Mesothelial cell of epicardium (in vitro differentiated cells): ENCODE measurements around the gene HM13. TPM values are rescaled to one million over a fixed set of nuclear protein-coding genes. Genes with fewer than 3 reads are reported as not detected.
"Not testable (repeated sequence)": the region's sequence is repeated elsewhere in the genome, so short reads cannot be mapped to it uniquely, and the experiment has no call there.

Experiments
- DNase-seq, 2 experiments: peaks; one replicate each; pipeline ENCODE4 v3.0.0; 2021; ENCODE audit warnings: low spot score in 2 of 2; ENCODE audit not compliant: unreplicated experiment in 2 of 2
- H3K27ac Mint-ChIP-seq: 2 replicates; pipeline ENCODE4 v1.8.0; 2021; ENCODE audit warnings: mixed read lengths
- H3K27me3 Mint-ChIP-seq: 2 replicates; pipeline ENCODE4 v1.8.0; 2021; ENCODE audit warnings: low read depth, mixed read lengths
- H3K36me3 Mint-ChIP-seq: 2 replicates; pipeline ENCODE4 v1.8.0; 2021; ENCODE audit warnings: mixed read lengths
- H3K4me1 Mint-ChIP-seq: 2 replicates; pipeline ENCODE4 v1.8.0; 2021; ENCODE audit warnings: mixed read lengths
- H3K4me3 Mint-ChIP-seq: 2 replicates; pipeline ENCODE4 v1.8.0; 2021; ENCODE audit warnings: mild to moderate bottlenecking, moderate library complexity, mixed read lengths
- H3K9me3 Mint-ChIP-seq: 2 replicates; pipeline ENCODE4 v1.8.0; 2021; ENCODE audit warnings: mixed read lengths
- CTCF ChIP-seq: fragments of 200-600 bp; sonication (generic); IDR thresholded peaks from one replicate; pipeline ENCODE4 v1.5.0; 2021; ENCODE audit warnings: antibody characterized with exemption; ENCODE audit not compliant: unreplicated experiment
- total RNA-seq: library from RNA; stranded (reverse); gene quantifications from 3 replicates; pipeline ENCODE4 v1.2.1, GENCODE V29; 2021

Gene HM13
- total RNA-seq, 1 donor from 2014 or later, result 140 TPM

- no peaks in the 10 kb centered on the region for H3K27me3 Mint-ChIP-seq
- no peaks in the 10 kb centered on the region for H3K9me3 Mint-ChIP-seq
- DNase-seq, result peak in 1 of 2 experiments; percentile 51
- TF ChIP-seq CTCF, result no peak
- H3K4me3 Mint-ChIP-seq, result peak overlapping the region; percentile 54
- peak overlapping the region; percentile 99 for H3K27ac Mint-ChIP-seq
- peaks cover 61% of the 10 kb centered on the region for H3K4me1 Mint-ChIP-seq
- H3K36me3 Mint-ChIP-seq, result no peaks in the 10 kb centered on the region
Measured at GRCh38 chr20:31572042-31572700, 57.9 kb downstream of the HM13 start.

GRCh38 chr20:31572701-31573554, 58.7 kb downstream of the HM13 start:
- no peak for TF ChIP-seq CTCF
- Mint-ChIP-seq H3K36me3 (peaks cover 2% of the 10 kb centered on the region), H3K4me1 (peaks cover 59% of the 10 kb centered on the region), H3K9me3 (no peaks in the 10 kb centered on the region), H3K27ac (peak overlapping the region; percentile 99), H3K27me3 (no peaks in the 10 kb centered on the region), H3K4me3 (peak overlapping the region; percentile 68)
- DNase-seq, result peak; percentile 95 to 96

GRCh38 chr20:31573555-31574321, 59.5 kb downstream of the HM13 start:
- Mint-ChIP-seq H3K4me3 (peak overlapping the region; percentile 68), H3K4me1 (peaks cover 53% of the 10 kb centered on the region), H3K27ac (peak overlapping the region; percentile 99), H3K27me3 (no peaks in the 10 kb centered on the region), H3K36me3 (peaks cover 2% of the 10 kb centered on the region), H3K9me3 (no peaks in the 10 kb centered on the region)
- TF ChIP-seq CTCF, result no peak
- no peak for DNase-seq

- Mint-ChIP-seq H3K4me1 (peaks cover 44% of the 10 kb centered on the region), H3K27ac (peak overlapping the region; percentile 16)
- not testable (repeated sequence) for H3K4me3 Mint-ChIP-seq, H3K9me3 Mint-ChIP-seq, DNase-seq, H3K27me3 Mint-ChIP-seq, H3K36me3 Mint-ChIP-seq
Measured at GRCh38 chr20:31574986-31575385, 60.7 kb downstream of the HM13 start.

GRCh38 chr20:31576751-31577150, 62.5 kb downstream of the HM13 start:
- DNase-seq, result no peak
- Mint-ChIP-seq H3K4me1 (peaks cover 47% of the 10 kb centered on the region), H3K27me3 (no peaks in the 10 kb centered on the region), H3K9me3 (no peaks in the 10 kb centered on the region), H3K27ac (peak overlapping the region; percentile 83), H3K36me3 (peaks cover 5% of the 10 kb centered on the region), H3K4me3 (no peak overlapping the region)
- TF ChIP-seq CTCF, result no peak
